ENCODE results near the gene SFRP5.

Gene SFRP5

GRCh38 chr10:97768322-97769315, 3.2 kb downstream of the SFRP5 start:
- no peak overlapping the region for H3K27ac ChIP-seq
- TF ChIP-seq, protein P1, sequence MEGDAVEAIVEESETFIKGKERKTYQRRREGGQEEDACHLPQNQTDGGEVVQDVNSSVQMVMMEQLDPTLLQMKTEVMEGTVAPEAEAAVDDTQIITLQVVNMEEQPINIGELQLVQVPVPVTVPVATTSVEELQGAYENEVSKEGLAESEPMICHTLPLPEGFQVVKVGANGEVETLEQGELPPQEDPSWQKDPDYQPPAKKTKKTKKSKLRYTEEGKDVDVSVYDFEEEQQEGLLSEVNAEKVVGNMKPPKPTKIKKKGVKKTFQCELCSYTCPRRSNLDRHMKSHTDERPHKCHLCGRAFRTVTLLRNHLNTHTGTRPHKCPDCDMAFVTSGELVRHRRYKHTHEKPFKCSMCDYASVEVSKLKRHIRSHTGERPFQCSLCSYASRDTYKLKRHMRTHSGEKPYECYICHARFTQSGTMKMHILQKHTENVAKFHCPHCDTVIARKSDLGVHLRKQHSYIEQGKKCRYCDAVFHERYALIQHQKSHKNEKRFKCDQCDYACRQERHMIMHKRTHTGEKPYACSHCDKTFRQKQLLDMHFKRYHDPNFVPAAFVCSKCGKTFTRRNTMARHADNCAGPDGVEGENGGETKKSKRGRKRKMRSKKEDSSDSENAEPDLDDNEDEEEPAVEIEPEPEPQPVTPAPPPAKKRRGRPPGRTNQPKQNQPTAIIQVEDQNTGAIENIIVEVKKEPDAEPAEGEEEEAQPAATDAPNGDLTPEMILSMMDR (conservative IDR thresholded peaks at IDR 0.05) = no peak
- TF ChIP-seq ZFX (IDR thresholded peaks at IDR 0.05) = no peak

DNA sequence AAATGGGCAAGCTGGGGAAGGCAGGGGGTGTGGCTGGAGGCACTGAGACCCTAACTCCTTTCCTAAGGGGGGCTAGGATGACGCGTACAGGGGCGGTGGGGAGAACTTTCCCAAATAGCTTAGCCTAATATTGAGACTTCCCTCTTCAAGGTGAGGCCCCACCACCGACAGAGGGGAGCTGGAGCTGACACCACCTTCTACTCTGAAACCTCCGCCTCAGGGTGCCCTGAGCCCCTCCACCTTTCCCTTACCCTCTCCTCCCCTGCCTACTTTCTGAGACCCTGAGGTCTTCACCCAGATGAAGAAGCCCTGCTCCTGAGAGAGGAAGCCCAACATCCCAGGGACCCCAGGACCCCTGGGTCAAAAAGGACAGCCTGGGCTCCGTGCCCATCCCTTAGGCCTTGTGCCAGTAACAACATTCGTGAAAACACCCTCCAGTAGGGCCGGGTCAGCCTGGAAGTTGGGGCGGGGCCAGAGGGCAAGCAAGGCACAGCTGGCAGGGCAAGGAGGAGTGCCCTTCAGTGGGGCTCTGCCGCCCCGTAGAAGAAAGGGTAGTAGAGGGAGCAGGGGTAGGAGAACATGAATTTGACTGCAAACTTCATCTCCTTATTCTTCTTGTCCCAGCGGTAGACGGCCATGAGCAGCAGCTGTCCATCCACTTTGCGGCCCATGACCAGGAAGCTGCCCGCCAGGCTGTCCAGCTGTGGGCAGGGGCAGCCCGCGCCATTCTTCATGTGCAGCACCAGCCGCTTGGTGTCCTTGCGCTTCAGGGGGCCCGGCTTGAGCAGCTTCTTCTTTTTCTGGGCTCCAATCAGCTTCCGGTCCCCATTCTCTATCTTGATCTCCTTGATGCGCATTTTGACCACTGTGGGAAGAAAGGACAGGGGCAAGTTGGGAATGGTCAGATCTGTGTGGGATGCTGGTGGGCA, 4.5 kb downstream of the SFRP5 start:
- TF ChIP-seq ZFX (IDR thresholded peaks at IDR 0.05) = no peak
- TF ChIP-seq, protein P1 (conservative IDR thresholded peaks at IDR 0.05) = no peak
- no peak overlapping the region for H3K27ac ChIP-seq

DNA sequence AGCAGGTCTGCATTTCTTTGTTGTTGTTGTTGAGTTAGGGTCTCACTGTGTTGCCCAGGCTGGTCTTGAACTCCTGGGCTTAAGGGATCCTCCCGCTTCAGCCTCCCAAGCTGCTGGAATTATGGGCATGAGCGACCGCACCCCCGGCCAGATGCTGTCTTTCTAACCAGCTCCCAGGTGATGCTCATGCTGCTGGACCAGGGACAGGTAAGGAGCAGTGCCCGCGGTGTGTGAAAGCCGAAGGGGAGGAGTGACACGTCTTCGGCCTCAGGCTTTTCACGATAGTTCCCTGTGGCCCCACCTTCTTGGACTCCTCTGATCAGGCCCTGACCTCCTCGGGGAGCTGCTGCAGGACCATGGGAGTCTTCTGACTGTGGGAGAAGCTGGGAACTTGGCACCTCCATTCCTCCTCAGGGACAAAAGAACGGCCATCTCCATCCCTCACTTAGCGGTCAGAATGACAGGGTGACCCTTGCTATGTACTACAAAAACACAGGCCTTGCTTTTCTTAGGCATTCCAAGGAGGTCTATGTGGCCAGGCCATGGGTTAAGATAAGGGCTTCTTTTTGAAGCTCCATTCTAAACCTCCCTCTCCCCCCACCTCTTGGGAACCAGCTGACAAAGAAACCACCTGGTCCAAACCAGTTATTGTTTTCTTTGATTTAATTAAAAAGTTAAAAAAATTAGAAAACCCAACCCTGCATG, 5.5 kb downstream of the SFRP5 start:
- TF ChIP-seq ZFX (IDR thresholded peaks at IDR 0.05) = no peak
- TF ChIP-seq, protein P1 (conservative IDR thresholded peaks at IDR 0.05) = no peak
- no peak overlapping the region for H3K27ac ChIP-seq

DNA sequence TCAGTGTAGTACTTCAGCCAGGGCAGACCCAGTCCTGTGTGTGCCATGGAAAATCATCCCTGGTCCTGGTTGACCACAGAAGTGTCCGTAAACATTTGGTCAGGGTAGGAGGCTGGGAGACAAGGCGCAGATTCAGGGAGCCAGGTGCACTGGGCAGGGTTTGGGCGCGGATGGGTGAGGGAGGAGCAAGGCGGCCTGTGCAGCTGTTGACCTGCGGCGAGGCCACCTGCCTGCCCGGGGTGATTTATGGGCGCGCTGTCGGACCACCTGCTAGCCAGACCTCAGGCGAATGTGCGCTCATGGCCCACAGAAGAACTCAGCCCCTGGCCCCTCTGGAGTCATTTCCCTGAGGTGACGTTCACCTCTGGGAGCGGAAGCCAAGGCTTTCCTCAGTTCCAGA, 6.6 kb downstream of the SFRP5 start:
- no peak overlapping the region for H3K27ac ChIP-seq
- TF ChIP-seq ZFX (IDR thresholded peaks at IDR 0.05) = no peak
- TF ChIP-seq, protein P1 (conservative IDR thresholded peaks at IDR 0.05) = no peak

- no peak overlapping the region for H3K27ac ChIP-seq
- no peak for TF ChIP-seq ZFX (IDR thresholded peaks at IDR 0.05)
- TF ChIP-seq, protein P1 (conservative IDR thresholded peaks at IDR 0.05) = no peak
Observed at GRCh38 chr10:97764519-97764931, 7.3 kb downstream of the SFRP5 start.

DNA sequence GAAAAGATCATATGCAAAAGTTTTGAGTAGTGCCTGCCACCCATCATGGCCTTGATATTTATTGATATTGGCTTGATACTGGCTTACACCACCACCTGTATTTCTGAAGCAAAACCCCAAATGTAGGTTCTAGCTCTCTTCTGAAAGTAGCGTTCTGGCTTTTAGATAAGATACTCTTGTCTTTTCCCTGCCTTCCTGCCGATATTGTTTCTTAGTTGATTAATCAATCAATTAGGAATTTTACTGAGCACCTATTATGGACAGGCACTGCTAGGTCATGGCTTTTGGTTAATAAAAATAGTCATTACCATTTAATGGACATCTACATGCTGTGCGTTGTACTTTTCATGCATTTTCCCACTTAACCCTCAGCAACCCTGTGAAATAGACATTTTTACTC, 7.9 kb downstream of the SFRP5 start:
- TF ChIP-seq ZFX (IDR thresholded peaks at IDR 0.05) = no peak
- TF ChIP-seq, protein P1 (conservative IDR thresholded peaks at IDR 0.05) = no peak
- H3K27ac ChIP-seq = no peak overlapping the region

Data from C4-2B (cell line).